Activated CD8-positive, alpha-beta T cell treated with anti-CD3 and anti-CD28 coated beads for 36 hours (primary cell): ENCODE measurements around the gene PUS3. TPM values are rescaled to one million over a fixed set of nuclear protein-coding genes. Genes with fewer than 3 reads are reported as not detected.

Experiments used
- ATAC-seq: fragments of 200-7000 bp; cut with Tn5 transposase; one replicate; pipeline ENCODE4 v1.10.0; 2021; ENCODE audit warnings: mild to moderate bottlenecking, moderate library complexity
- CTCF ChIA-PET: fragments of 350-600 bp; sonication (Branson Sonifier 250); formaldehyde crosslinking; loops from one replicate; lab custom pipeline; 2021; ENCODE audit warnings: antibody characterized with exemption; lab: Charles Lee
- POLR2A ChIA-PET: fragments of 350-600 bp; sonication (Branson Sonifier 250); formaldehyde crosslinking; loops from one replicate; lab custom pipeline; 2021; ENCODE audit warnings: antibody characterized with exemption; lab: Charles Lee
- DNase-seq: peaks from one replicate; pipeline ENCODE4 v3.0.0-alpha.2; 2020
- H3K27ac Mint-ChIP-seq: one replicate; pipeline ENCODE4 v1.8.0; 2021; ENCODE audit warnings: mild to moderate bottlenecking, mixed read lengths
- H3K27me3 Mint-ChIP-seq: one replicate; pipeline ENCODE4 v1.8.0; 2021; ENCODE audit warnings: mixed read lengths
- H3K36me3 Mint-ChIP-seq: one replicate; pipeline ENCODE4 v1.8.0; 2021; ENCODE audit warnings: low read depth, mixed read lengths
- H3K4me1 Mint-ChIP-seq: one replicate; pipeline ENCODE4 v1.8.0; 2021; ENCODE audit warnings: low read depth, mixed read lengths
- H3K4me3 Mint-ChIP-seq: one replicate; pipeline ENCODE4 v1.8.0; 2021; ENCODE audit warnings: mild to moderate bottlenecking, moderate library complexity, mixed read lengths
- H3K9me3 Mint-ChIP-seq: one replicate; pipeline ENCODE4 v1.8.0; 2021; ENCODE audit warnings: mixed read lengths
- CTCF ChIP-seq: fragments of 200-600 bp; IDR thresholded peaks from one replicate; pipeline ENCODE4 v1.8.0; 2022; ENCODE audit warnings: antibody characterized with exemption, mild to moderate bottlenecking
- intact Hi-C: fragments of 100-400 bp; cut with micrococcal nuclease; formaldehyde crosslinking; loops from one replicate; pipeline ENCODE4 v1.10.0; 2022
- total RNA-seq, 2 experiments: library from RNA; stranded (reverse); gene quantifications; one replicate each; pipeline ENCODE4 v1.2.3, GENCODE V29; 2021

PUS3 gene
- total RNA-seq, 2 experiments from 2014 or later = 15.4 to 15.5 TPM

- ChIA-PET POLR2A (interaction anchor here (0.7 kb wide), 1 partner anchor 191 kb away, joined by 3 read pairs; no protein-coding TSS in a partner anchor), CTCF (no interaction called here)
- H3K4me3 Mint-ChIP-seq = no peak overlapping the region
- no peak overlapping the region for H3K27ac Mint-ChIP-seq
- H3K9me3 Mint-ChIP-seq = no peaks in the 10 kb centered on the region
- ATAC-seq (no peak), DNase-seq (no peak)
- H3K27me3 Mint-ChIP-seq = no peaks in the 10 kb centered on the region
- intact Hi-C loops = no loop called here
- H3K36me3 Mint-ChIP-seq = peaks cover 29% of the 10 kb centered on the region
- no peak for TF ChIP-seq CTCF
- peaks cover 30% of the 10 kb centered on the region for H3K4me1 Mint-ChIP-seq
These were observed 10.0 kb downstream of the PUS3 start for GRCh38 chr11:125892994-125893393.

- H3K27ac Mint-ChIP-seq = no peak overlapping the region
- H3K27me3 Mint-ChIP-seq = no peaks in the 10 kb centered on the region
- ChIA-PET POLR2A (interaction anchor here (0.6 kb wide), 1 partner anchor 21 kb away, joined by 3 read pairs; no protein-coding TSS in a partner anchor), CTCF (interaction anchor here (1.0 kb wide), 1 partner anchor 11 kb away, joined by 3 read pairs; the partner anchor contains the start of gene PUS3)
- no peaks in the 10 kb centered on the region for H3K9me3 Mint-ChIP-seq
- no peak for TF ChIP-seq CTCF
- no peak overlapping the region for H3K4me3 Mint-ChIP-seq
- ATAC-seq = no peak
- no peak for DNase-seq
- peaks cover 28% of the 10 kb centered on the region for H3K36me3 Mint-ChIP-seq
- intact Hi-C loops = no loop called here
- H3K4me1 Mint-ChIP-seq = peaks cover 26% of the 10 kb centered on the region
These were observed 10.9 kb downstream of the PUS3 start for GRCh38 chr11:125892071-125892470.

- Mint-ChIP-seq H3K27ac (no peak overlapping the region), H3K4me3 (no peak overlapping the region)
These were observed 12.4 kb downstream of the PUS3 start for GRCh38 chr11:125890447-125891100.

GRCh38 chr11:125887373-125888324 is 15.4 kb downstream of the PUS3 start, which contains the start of gene HYLS1:
Gene HYLS1 (plus strand): TSS chr11:125887668. CDS start chr11:125899369, 11,701 bp downstream.
- ChIA-PET POLR2A (interaction anchor here (0.8 to 1.8 kb wide), 8 partner anchors 9 to 324 kb away, joined by 3 to 21 read pairs (median 5); partner anchors contain the start of genes CHEK1, DDX25, EI24 and FAM118B), CTCF (interaction anchor here (0.8 to 1.8 kb wide), 7 partner anchors 9 to 372 kb away, joined by 3 to 7 read pairs (median 6); partner anchors contain the start of genes DDX25 and PUS3)
- Mint-ChIP-seq H3K4me1 (peaks cover 25% of the 10 kb centered on the region), H3K9me3 (no peaks in the 10 kb centered on the region), H3K36me3 (peaks cover 4% of the 10 kb centered on the region), H3K27me3 (no peaks in the 10 kb centered on the region), H3K27ac (peak within 1 kb of the TSS; percentile 90), H3K4me3 (peak within 1 kb of the TSS; percentile 76)
- DNase-seq (peak; percentile 96), ATAC-seq (peak; percentile 89)
- intact Hi-C loops = no loop called here
- TF ChIP-seq CTCF = no peak

More at GRCh38 chr11:125890447-125891100, 12.4 kb downstream of the PUS3 start:
- Mint-ChIP-seq H3K9me3 (no peaks in the 10 kb centered on the region), H3K36me3 (peaks cover 18% of the 10 kb centered on the region), H3K27me3 (no peaks in the 10 kb centered on the region), H3K4me1 (peaks cover 25% of the 10 kb centered on the region)
- DNase-seq = no peak
- CTCF ChIA-PET = interaction anchor here (1.1 to 1.5 kb wide), 2 partner anchors 10 to 13 kb away, joined by 3 to 6 read pairs; partner anchors contain the start of gene PUS3
- intact Hi-C loops = no loop called here
- no peak for ATAC-seq
- POLR2A ChIA-PET = no interaction called here
- TF ChIP-seq CTCF = no peak
